Nephron progenitor cell (in vitro differentiated cells): ENCODE data around the gene CNRIP1.

ENCODE experiments used
- DNase-seq: peaks from one replicate; pipeline ENCODE4 v3.0.0; 2021
- H3K27ac Mint-ChIP-seq: 2 replicates; pipeline ENCODE4 v1.8.0; 2021; ENCODE audit warnings: mild to moderate bottlenecking, moderate library complexity, mixed read lengths
- H3K27me3 Mint-ChIP-seq: 2 replicates; pipeline ENCODE4 v1.8.0; 2021; ENCODE audit warnings: mild to moderate bottlenecking, low read depth, mixed read lengths; ENCODE audit not compliant: poor library complexity
- H3K36me3 Mint-ChIP-seq: 2 replicates; pipeline ENCODE4 v1.8.0; 2021; ENCODE audit warnings: low read depth, mixed read lengths
- H3K4me1 Mint-ChIP-seq: 2 replicates; pipeline ENCODE4 v1.8.0; 2021; ENCODE audit warnings: mixed read lengths
- H3K4me3 Mint-ChIP-seq: 2 replicates; pipeline ENCODE4 v1.8.0; 2021; ENCODE audit warnings: mild to moderate bottlenecking, moderate library complexity, mixed read lengths
- H3K9me3 Mint-ChIP-seq: 2 replicates; pipeline ENCODE4 v1.8.0; 2021; ENCODE audit warnings: mild to moderate bottlenecking, moderate library complexity, mixed read lengths
- TF ChIP-seq, protein P1 (sequence below): fragments of 200-600 bp; sonication (generic); IDR thresholded peaks from 2 replicates; pipeline ENCODE4 v1.5.0; 2021; ENCODE audit warnings: antibody characterized with exemption

The CNRIP1 gene, protein sequence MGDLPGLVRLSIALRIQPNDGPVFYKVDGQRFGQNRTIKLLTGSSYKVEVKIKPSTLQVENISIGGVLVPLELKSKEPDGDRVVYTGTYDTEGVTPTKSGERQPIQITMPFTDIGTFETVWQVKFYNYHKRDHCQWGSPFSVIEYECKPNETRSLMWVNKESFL

DNA sequence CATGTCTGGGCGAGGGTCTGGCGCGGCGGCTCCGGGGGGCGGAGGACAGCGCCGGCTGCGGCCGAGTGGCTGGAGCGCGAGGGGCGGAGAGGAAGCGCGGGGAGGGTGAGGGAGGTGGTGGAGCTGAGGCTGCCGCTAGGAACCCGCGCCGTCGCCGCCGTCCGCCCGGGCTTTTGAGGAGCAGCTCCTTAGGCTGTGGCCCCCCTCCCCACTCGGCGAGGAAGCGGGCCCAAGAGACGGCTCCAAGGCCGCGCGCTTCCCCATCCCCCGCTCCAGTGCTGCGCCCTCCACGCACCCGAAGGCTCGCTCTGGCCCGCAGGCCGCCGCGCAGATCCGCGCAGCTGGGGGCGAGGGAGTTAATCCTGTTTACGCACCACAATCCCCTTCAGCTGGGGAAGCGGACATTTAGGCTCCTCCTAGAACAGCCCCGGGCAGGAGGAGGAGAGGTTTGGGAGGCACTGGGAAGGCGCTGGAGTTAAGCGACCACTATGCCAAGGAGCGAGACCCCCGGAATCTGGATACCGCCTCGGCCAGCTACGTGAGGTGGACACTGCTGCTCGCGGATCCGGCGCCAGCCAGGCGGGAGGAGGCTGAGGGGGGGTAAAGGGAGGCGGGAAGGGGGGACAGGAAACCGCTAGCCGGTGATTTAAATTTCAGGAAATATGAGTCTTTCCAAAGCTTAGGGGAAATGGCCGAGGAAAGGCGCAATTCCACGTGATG lies at the start of gene CNRIP1:
Gene CNRIP1 (minus strand): TSS at position 552 of the 720 bp plus-strand sequence. CDS start 549 bp downstream, at position 3.
- DNase-seq: peak; percentile 74
- H3K27ac Mint-ChIP-seq: no peak within 1 kb of the TSS
- H3K36me3 Mint-ChIP-seq: no peaks in the 10 kb centered on the region
- peaks cover 84% of the 10 kb centered on the region for H3K27me3 Mint-ChIP-seq
- H3K4me3 Mint-ChIP-seq: peak within 1 kb of the TSS; percentile 89
- H3K9me3 Mint-ChIP-seq: no peaks in the 10 kb centered on the region
- H3K4me1 Mint-ChIP-seq: peaks cover 21% of the 10 kb centered on the region
- TF ChIP-seq, protein P1, sequence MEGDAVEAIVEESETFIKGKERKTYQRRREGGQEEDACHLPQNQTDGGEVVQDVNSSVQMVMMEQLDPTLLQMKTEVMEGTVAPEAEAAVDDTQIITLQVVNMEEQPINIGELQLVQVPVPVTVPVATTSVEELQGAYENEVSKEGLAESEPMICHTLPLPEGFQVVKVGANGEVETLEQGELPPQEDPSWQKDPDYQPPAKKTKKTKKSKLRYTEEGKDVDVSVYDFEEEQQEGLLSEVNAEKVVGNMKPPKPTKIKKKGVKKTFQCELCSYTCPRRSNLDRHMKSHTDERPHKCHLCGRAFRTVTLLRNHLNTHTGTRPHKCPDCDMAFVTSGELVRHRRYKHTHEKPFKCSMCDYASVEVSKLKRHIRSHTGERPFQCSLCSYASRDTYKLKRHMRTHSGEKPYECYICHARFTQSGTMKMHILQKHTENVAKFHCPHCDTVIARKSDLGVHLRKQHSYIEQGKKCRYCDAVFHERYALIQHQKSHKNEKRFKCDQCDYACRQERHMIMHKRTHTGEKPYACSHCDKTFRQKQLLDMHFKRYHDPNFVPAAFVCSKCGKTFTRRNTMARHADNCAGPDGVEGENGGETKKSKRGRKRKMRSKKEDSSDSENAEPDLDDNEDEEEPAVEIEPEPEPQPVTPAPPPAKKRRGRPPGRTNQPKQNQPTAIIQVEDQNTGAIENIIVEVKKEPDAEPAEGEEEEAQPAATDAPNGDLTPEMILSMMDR: no peak

DNA sequence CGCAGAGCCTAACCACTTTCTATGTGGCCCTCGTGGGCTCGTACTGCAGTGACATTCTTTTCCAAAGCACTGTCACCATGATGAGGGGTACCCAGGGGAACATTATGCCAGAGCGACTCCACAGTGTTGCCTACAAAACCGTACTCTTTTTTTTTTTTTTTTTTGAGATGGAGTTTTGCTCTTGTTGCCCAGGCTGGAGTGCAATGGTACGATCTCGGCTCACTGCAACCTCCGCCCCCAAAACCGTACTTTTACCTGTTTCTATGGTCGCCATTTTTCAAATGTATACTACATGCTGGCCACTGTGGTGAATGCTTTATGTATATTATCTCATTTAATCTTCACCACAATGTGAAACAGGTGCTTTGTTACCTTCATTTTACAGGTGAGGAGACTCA lies 49.6 kb upstream of the CNRIP1 start:
- no peak for DNase-seq
- TF ChIP-seq, protein P1: no peak
- H3K4me3 Mint-ChIP-seq: no peak overlapping the region
- H3K27me3 Mint-ChIP-seq: no peaks in the 10 kb centered on the region
- H3K4me1 Mint-ChIP-seq: peaks cover 13% of the 10 kb centered on the region
- no peaks in the 10 kb centered on the region for H3K36me3 Mint-ChIP-seq
- no peaks in the 10 kb centered on the region for H3K9me3 Mint-ChIP-seq
- no peak overlapping the region for H3K27ac Mint-ChIP-seq

DNA sequence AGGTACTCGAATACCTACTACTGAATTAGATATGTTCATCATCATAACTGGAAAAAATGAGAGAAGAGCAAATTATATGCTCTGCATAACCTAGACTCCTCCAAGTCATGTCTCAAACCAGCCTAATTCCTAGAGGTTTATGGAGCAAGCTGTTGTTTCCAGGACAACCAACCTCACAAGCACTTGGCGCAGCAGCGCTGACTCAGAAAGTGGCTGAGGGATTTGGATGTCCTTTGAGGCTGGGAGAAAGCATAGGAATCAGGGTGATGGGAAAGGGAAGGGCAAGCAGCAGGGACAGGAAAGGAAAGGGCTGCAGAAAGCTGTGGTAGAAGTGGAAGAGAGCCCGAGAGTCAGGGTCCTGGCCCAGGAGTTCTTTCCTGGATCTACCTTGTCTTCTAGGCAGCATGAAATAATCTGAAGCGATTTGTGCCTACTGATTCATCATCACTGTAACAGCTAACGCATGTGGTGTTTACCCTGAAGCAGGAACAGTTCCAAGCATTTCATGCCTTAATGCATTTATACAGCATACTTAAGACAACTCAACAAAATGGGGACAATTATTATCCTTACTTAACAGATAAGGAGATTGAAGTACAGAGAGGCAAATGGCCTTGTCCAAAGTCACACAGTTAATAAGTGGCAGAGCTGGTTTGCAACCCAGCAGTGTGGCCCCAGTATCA lies 49.0 kb upstream of the CNRIP1 start:
- Mint-ChIP-seq H3K4me3 (no peak overlapping the region), H3K27ac (peak overlapping the region; percentile 31)
- TF ChIP-seq, protein P1: no peak

DNA sequence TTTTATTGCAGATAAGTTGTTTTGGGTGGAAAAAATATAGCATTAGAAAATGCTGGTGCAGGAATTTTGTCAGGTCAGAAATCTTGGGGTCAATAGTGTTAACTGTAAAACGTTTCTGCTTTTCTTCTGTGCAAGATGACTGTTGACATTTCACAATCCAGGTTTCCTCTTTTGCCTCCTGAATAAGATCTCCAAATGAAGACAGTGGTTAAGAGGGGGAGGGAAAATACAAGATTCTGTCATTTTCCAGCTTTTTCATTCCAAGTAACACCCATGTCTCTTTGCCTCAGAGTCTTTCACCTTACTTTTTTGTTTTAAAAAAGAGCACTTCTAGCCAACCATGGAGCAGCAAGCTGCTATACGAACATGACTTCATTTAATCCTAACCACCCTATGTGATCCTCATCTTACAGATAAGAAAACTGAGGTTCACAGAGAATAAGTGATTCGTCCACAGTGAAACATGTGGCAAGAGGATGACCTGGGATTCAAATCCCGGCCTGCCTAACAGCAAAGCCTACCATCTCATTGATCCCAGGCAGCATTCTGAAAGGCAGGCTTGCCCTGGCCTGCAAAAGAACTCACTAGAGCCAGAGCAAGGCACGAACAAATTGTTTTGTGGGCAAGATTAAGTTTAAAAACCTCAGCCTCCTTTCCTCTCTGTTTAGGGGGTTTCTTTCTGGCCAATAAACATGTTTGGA lies 48.4 kb upstream of the CNRIP1 start:
- no peaks in the 10 kb centered on the region for H3K9me3 Mint-ChIP-seq
- TF ChIP-seq, protein P1: no peak
- H3K27me3 Mint-ChIP-seq: no peaks in the 10 kb centered on the region
- H3K36me3 Mint-ChIP-seq: no peaks in the 10 kb centered on the region
- peak overlapping the region; percentile 31 for H3K27ac Mint-ChIP-seq
- peaks cover 13% of the 10 kb centered on the region for H3K4me1 Mint-ChIP-seq
- no peak for DNase-seq
- no peak overlapping the region for H3K4me3 Mint-ChIP-seq

More for the DNA sequence above, 49.0 kb upstream of the CNRIP1 start:
- H3K36me3 Mint-ChIP-seq: no peaks in the 10 kb centered on the region
- peak; percentile 16 for DNase-seq
- no peaks in the 10 kb centered on the region for H3K27me3 Mint-ChIP-seq
- H3K9me3 Mint-ChIP-seq: no peaks in the 10 kb centered on the region
- peaks cover 13% of the 10 kb centered on the region for H3K4me1 Mint-ChIP-seq

DNA sequence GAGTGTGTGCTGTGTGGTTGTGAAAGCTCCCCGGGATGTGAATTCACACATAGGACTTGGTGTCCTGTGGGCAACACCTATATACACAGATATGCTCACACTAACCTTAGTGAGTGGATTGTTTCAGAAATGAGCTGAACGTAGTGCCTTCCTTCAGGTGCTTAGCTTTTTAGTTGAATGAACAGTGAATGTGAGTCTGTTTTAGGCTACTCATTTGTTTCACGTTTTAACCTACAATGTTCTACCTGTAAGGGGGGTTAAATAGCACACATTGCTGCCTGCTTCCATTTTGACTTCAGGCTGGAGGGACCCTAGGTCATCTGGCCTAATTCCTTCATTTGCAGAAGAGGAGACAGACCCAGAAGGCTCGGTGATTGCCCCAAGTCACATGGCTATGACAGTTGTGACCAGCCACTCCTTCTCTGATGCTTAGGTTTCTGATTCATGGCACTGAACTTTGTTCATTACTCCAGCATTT lies 46.4 kb upstream of the CNRIP1 start:
- DNase-seq: no peak
- Mint-ChIP-seq H3K36me3 (no peaks in the 10 kb centered on the region), H3K27ac (no peak overlapping the region), H3K4me3 (no peak overlapping the region), H3K9me3 (peaks cover 2% of the 10 kb centered on the region), H3K4me1 (peaks cover 13% of the 10 kb centered on the region), H3K27me3 (no peaks in the 10 kb centered on the region)
- TF ChIP-seq, protein P1: no peak
